ENCODE results near the gene SNAP23. TPM values are rescaled to one million over a fixed set of nuclear protein-coding genes. Genes with fewer than 3 reads are reported as not detected.

Gene SNAP23
- total RNA-seq, 1 experiment from 2014 or later = 31.2 TPM

DNA sequence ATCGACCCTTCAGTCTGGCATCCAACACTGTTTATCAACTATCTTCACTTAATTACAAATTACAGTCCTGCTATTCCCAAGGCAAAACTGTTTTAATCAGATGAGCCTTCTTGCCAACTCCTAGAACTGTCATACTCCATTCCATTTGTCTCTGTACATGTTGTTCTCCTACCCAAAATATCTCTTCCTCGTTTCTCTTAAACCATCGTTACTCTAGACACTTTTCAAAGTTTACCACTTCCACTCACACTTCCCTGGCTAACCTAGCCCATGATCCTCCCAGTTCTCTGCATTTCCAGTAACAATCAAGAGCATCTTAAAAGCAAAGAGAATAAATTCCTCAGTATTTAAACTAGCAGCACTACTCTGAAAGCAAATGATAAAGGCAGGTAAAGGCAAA is 24.4 kb upstream of the SNAP23 start:
- no peak overlapping the region for H3K4me3 ChIP-seq (replicated peaks in 1 of 2; ENCODE audit: low read depth in 1 of 2, low read length in 2 of 2)
- H3K4me1 ChIP-seq (ENCODE audit: control insufficient read depth in 1 of 2, insufficient read depth in 2 of 2, low read length in 2 of 2) = no peaks in the 10 kb centered on the region
- intact Hi-C loops (cut with micrococcal nuclease) = loop anchor here (2.0 to 5.0 kb wide), 4 partner anchors 181 to 482 kb away; no protein-coding TSS in a partner anchor
- 0 out of 4 replicates have a peak, but pooled peaks cover 2 to 6% of the 10 kb centered on the region in 2 experiments for H3K36me3 ChIP-seq (ENCODE audit: control insufficient read depth in 1 of 2, insufficient read depth in 2 of 2, low read length in 2 of 2)
- H3K9ac ChIP-seq (ENCODE audit: low read length) = no peak overlapping the region
- no peaks in the 10 kb centered on the region for H3K9me3 ChIP-seq (ENCODE audit: control insufficient read depth in 1 of 2, insufficient read depth in 1 of 2, low read depth in 1 of 2, low read length in 2 of 2)
- BruUV-seq (replicated peaks) = no TSS peak
- DNase-seq (ENCODE audit: low read depth, low spot score) (no peak), ATAC-seq (no peak)
- no peak overlapping the region for H3K27ac ChIP-seq (ENCODE audit: low read depth, low read length)
- TF ChIP-seq, protein P1, sequence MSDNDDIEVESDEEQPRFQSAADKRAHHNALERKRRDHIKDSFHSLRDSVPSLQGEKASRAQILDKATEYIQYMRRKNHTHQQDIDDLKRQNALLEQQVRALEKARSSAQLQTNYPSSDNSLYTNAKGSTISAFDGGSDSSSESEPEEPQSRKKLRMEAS (IDR thresholded peaks at IDR 0.05) = no peak
- TF ChIP-seq CEBPB (IDR thresholded peaks at IDR 0.05; ENCODE audit: low read depth) (no peak), POLR2A (IDR thresholded peaks at IDR 0.05; ENCODE audit: borderline replicate concordance, extremely low read depth, insufficient read depth, insufficient read length) (no peak), SIN3A (IDR thresholded peaks at IDR 0.05; ENCODE audit: low read depth) (no peak), SRF (IDR thresholded peaks at IDR 0.05; ENCODE audit: low read depth) (no peak), ZNF274 (IDR thresholded peaks at IDR 0.05; ENCODE audit: low read depth, low read length) (no peak), EZH2 (IDR thresholded peaks at IDR 0.05) (no peak), YY1 (IDR thresholded peaks at IDR 0.05; ENCODE audit: extremely low read depth, insufficient replicate concordance, low read depth, low read length) (no peak), ZFX (IDR thresholded peaks at IDR 0.05) (no peak), FOSL1 (IDR thresholded peaks at IDR 0.05; ENCODE audit: low read depth) (no peak), TCF7L2 (IDR thresholded peaks at IDR 0.05; ENCODE audit: borderline replicate concordance, extremely low read depth, insufficient read depth, insufficient read length) (no peak), JUND (IDR thresholded peaks at IDR 0.05) (no peak), CBX3 (IDR thresholded peaks at IDR 0.05; ENCODE audit: low read depth) (no peak), RAD21 (IDR thresholded peaks at IDR 0.05; ENCODE audit: low read depth) (no peak), POLR2AphosphoS5 (IDR thresholded peaks at IDR 0.05; ENCODE audit: low read depth, low read length) (no peak), EGR1 (IDR thresholded peaks at IDR 0.05; ENCODE audit: low read depth) (no peak), ELF1 (IDR thresholded peaks at IDR 0.05; ENCODE audit: borderline replicate concordance, low read depth) (no peak)
- TF ChIP-seq, protein P2, sequence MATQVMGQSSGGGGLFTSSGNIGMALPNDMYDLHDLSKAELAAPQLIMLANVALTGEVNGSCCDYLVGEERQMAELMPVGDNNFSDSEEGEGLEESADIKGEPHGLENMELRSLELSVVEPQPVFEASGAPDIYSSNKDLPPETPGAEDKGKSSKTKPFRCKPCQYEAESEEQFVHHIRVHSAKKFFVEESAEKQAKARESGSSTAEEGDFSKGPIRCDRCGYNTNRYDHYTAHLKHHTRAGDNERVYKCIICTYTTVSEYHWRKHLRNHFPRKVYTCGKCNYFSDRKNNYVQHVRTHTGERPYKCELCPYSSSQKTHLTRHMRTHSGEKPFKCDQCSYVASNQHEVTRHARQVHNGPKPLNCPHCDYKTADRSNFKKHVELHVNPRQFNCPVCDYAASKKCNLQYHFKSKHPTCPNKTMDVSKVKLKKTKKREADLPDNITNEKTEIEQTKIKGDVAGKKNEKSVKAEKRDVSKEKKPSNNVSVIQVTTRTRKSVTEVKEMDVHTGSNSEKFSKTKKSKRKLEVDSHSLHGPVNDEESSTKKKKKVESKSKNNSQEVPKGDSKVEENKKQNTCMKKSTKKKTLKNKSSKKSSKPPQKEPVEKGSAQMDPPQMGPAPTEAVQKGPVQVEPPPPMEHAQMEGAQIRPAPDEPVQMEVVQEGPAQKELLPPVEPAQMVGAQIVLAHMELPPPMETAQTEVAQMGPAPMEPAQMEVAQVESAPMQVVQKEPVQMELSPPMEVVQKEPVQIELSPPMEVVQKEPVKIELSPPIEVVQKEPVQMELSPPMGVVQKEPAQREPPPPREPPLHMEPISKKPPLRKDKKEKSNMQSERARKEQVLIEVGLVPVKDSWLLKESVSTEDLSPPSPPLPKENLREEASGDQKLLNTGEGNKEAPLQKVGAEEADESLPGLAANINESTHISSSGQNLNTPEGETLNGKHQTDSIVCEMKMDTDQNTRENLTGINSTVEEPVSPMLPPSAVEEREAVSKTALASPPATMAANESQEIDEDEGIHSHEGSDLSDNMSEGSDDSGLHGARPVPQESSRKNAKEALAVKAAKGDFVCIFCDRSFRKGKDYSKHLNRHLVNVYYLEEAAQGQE (IDR thresholded peaks at IDR 0.05; ENCODE audit: low read depth) = no peak
- TF ChIP-seq, protein P3, sequence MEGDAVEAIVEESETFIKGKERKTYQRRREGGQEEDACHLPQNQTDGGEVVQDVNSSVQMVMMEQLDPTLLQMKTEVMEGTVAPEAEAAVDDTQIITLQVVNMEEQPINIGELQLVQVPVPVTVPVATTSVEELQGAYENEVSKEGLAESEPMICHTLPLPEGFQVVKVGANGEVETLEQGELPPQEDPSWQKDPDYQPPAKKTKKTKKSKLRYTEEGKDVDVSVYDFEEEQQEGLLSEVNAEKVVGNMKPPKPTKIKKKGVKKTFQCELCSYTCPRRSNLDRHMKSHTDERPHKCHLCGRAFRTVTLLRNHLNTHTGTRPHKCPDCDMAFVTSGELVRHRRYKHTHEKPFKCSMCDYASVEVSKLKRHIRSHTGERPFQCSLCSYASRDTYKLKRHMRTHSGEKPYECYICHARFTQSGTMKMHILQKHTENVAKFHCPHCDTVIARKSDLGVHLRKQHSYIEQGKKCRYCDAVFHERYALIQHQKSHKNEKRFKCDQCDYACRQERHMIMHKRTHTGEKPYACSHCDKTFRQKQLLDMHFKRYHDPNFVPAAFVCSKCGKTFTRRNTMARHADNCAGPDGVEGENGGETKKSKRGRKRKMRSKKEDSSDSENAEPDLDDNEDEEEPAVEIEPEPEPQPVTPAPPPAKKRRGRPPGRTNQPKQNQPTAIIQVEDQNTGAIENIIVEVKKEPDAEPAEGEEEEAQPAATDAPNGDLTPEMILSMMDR (IDR thresholded peaks at IDR 0.05 in 2 of 3, conservative IDR thresholded peaks at IDR 0.05 in 1 of 3; ENCODE audit: borderline replicate concordance in 1 of 3, insufficient read depth in 1 of 3, low read depth in 2 of 3, low read length in 2 of 3) = no peak
- TF ChIP-seq, protein P4, sequence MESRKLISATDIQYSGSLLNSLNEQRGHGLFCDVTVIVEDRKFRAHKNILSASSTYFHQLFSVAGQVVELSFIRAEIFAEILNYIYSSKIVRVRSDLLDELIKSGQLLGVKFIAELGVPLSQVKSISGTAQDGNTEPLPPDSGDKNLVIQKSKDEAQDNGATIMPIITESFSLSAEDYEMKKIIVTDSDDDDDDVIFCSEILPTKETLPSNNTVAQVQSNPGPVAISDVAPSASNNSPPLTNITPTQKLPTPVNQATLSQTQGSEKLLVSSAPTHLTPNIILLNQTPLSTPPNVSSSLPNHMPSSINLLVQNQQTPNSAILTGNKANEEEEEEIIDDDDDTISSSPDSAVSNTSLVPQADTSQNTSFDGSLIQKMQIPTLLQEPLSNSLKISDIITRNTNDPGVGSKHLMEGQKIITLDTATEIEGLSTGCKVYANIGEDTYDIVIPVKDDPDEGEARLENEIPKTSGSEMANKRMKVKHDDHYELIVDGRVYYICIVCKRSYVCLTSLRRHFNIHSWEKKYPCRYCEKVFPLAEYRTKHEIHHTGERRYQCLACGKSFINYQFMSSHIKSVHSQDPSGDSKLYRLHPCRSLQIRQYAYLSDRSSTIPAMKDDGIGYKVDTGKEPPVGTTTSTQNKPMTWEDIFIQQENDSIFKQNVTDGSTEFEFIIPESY (IDR thresholded peaks at IDR 0.05; ENCODE audit: extremely low read depth, insufficient replicate concordance, low read length) = no peak
- POLR2A ChIA-PET = no interaction called here
- H2AFZ ChIP-seq (ENCODE audit: low read depth, low read length, poor library complexity, severe bottlenecking) = no peak overlapping the region
- CTCF ChIA-PET = interaction anchor here (1.2 kb wide), 1 partner anchor 13 kb away, joined by 3 read pairs; no protein-coding TSS in a partner anchor
- no peaks in the 10 kb centered on the region for H3K27me3 ChIP-seq (ENCODE audit: insufficient read depth, low read length)
- H3K9me2 ChIP-seq (ENCODE audit: insufficient read depth) = no peaks in the 10 kb centered on the region
- RAD21 ChIA-PET (ENCODE audit: low non-redundant PET in 1 of 2, low total read pairs in 2 of 2, uncharacterized antibody in 2 of 2, unreplicated experiment in 2 of 2) = no interaction called here
- H4K20me1 ChIP-seq (ENCODE audit: insufficient read depth) = no peaks in the 10 kb centered on the region
- H3K79me2 ChIP-seq (ENCODE audit: insufficient read depth, low read length) = peaks cover 14% of the 10 kb centered on the region; the same call in 1 of the 2 replicates
- H3K4me2 ChIP-seq (ENCODE audit: low read length) = no peak overlapping the region
